ENCODE measurements around the gene RCC1.
A peak's percentile ranks its signal among the peaks of the same experiment; 100 is the strongest.
"Not testable (repeated sequence)": the region's sequence is repeated elsewhere in the genome, so short reads cannot be mapped to it uniquely, and the experiment has no call there.

Gene RCC1

DNA sequence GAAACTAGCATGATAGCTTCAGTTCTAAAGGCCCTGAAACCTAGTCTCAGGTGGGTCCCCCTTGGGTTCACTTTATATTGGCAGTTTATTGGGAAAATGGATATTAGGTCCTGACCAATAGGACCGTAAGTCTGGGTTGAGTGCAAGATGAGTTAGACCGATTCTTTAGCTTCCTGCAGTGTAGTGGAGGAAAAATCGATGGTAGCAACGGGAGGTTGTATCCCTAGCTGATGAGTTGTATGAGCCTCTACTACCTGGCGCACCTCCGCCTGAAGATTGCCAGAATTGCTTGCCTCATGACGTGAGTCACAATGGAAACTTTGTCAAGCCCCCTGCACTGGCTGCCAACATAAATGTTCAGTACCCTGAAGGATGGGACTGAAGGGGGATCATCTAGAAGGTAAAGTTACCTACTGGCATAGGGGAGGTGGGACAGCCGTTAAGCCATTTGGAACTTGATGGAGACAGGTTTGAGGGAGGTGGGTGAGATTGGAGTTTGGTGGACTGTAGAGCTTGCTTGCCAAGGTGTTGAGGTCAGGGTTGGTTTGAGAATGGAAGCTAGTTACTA is 3.9 kb downstream of the RCC1 start:
- no peak for DNase-seq
- intact Hi-C loops (cut with DNase I): loop anchor here (5.0 kb wide), 1 partner anchor 262 kb away; no protein-coding TSS in a partner anchor

DNA sequence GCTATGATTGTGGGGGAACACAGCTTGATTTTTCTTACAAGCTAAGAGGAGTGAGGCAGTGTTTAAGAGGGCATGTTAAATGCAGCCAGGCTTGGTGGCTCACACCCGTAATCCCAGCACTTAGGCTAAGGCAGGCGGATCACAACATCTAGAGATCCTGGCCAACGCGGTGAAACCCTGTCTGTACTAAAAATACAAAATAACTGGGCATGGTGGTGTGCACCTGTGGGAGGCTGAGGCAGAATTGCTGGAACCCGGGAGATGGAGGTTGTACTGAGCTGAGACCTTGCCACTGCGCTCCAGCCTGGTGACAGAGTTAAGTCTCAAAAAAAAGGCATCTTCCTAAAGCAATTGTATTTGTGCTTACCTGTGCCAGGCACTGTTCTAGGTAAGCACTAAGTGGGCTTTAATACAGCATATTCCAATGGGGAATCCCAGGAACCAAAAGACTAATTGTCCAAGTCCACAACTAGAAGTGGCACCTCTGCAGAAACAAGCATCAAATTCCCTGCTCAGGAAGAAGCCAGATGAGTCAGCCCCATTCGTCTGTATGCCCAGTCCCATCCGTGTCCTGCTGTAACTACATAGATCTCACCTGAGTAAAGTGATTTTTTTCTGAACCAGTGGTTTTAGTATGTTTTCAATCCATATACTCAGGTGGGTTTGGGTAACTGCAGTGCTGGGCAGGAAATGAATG is 4.6 kb downstream of the RCC1 start:
- DNase-seq: no peak
- intact Hi-C loops (cut with DNase I): no loop called here

- no peak for DNase-seq
- intact Hi-C loops (cut with DNase I): no loop called here
These were observed 5.2 kb downstream of the RCC1 start for GRCh38 chr1:28510970-28511440.

DNA sequence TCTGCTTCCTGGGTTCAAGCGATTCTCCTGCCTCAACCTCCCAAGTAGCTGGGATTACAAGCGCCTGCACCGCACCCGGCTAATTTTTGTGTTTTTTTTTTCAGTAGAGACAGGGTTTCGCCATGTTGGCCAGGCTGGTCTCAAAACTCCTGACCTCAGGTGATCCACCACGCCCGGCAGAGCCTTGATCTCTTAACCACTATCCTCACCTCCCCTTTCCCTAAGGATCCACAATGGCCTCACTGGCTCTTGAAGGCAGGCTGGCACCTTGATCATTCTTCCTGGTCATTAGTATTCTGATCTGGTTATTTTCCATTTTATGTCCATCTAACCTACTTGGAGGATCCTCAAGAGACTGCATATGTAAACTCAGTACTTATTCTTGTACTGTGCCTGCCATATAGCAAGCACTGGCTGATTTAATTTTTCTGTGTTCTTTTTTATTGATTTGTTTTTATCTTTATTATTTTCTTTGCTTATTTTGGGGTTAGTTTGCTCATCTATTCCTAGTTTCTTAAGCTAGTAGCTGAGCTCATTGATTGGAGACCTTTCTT is 6.3 kb downstream of the RCC1 start:
- intact Hi-C loops (cut with DNase I): no loop called here
- DNase-seq: no peak

- intact Hi-C loops (cut with DNase I); DNase-seq: not testable (repeated sequence)
These were observed 8.6 kb downstream of the RCC1 start for GRCh38 chr1:28514445-28514933.

GRCh38 chr1:28516518-28516956 is 10.7 kb downstream of the RCC1 start:
- intact Hi-C loops (cut with DNase I): loop anchor here (2.0 to 5.0 kb wide), 3 partner anchors 36 to 86 kb away; partner anchors contain the start of gene TRNAU1AP
- no peak for DNase-seq

DNA sequence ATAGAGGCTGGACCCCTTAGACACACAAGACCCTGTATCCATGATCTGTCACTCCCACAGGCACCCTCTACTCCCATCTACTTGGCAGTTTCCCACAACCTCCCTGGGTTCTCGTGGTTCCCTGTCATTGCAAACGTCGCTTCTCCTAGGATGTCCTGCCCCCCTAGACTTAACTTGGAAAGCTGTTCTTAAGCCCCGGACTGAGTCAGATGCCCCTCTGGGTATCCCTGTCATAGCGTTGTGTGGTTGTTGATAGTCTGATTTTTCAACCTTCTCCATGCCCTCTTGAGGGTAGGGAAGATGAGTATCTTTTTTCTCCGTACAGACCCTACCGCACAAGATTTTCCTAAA is 11.8 kb downstream of the RCC1 start:
- intact Hi-C loops (cut with DNase I): loop anchor here (2.0 to 5.0 kb wide), 3 partner anchors 35 to 85 kb away; partner anchors contain the start of gene TRNAU1AP
- peak in 3 of 42 donors; percentile 4 to 33 (median 23) for DNase-seq

- DNase-seq: peak; percentile 77 to 96 (median 89)
- intact Hi-C loops (cut with DNase I): loop anchor here (2.0 to 5.0 kb wide), 3 partner anchors 34 to 85 kb away; partner anchors contain the start of gene TRNAU1AP
These were observed 12.3 kb downstream of the RCC1 start for GRCh38 chr1:28518000-28518744.

DNA sequence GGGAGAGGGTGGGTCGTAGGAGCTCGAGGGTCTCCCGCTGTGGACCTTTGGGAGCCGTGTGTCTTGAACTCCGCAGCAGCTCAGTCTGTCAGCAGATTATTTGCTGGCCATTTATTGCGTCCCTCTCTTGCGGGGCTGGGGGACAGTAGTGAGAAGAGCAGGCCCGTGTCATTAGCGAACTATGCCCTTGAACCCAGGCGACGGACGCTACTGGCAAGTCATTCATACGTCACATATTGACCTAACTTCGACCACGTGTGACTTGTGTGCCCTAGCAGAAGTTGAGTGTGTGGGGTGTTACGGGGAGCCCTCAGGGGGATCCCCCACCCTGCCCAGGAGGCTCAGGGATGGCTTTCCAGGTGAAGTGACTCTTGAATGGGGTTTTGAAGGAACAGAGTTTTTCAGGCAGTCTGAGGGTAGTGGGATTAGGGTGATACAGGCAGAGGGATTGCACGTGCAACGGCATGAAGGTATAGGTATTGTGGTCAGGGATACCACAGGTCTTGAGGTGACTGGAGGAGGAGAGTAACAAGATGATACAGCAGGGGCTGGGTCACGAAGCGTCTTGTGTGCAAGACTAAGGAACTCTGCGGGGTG is 13.0 kb downstream of the RCC1 start:
- DNase-seq: no peak
- intact Hi-C loops (cut with DNase I): loop anchor here (5.0 kb wide), 2 partner anchors 33 to 63 kb away; partner anchors contain the start of gene TRNAU1AP

- no peak for DNase-seq
- intact Hi-C loops (cut with DNase I): loop anchor here (5.0 kb wide), 2 partner anchors 32 to 62 kb away; partner anchors contain the start of gene TRNAU1AP
These were observed 14.3 kb downstream of the RCC1 start for GRCh38 chr1:28519946-28520725.

GRCh38 chr1:28520796-28521195 is 15.0 kb downstream of the RCC1 start:
- intact Hi-C loops (cut with DNase I); DNase-seq: not testable (repeated sequence)

DNA sequence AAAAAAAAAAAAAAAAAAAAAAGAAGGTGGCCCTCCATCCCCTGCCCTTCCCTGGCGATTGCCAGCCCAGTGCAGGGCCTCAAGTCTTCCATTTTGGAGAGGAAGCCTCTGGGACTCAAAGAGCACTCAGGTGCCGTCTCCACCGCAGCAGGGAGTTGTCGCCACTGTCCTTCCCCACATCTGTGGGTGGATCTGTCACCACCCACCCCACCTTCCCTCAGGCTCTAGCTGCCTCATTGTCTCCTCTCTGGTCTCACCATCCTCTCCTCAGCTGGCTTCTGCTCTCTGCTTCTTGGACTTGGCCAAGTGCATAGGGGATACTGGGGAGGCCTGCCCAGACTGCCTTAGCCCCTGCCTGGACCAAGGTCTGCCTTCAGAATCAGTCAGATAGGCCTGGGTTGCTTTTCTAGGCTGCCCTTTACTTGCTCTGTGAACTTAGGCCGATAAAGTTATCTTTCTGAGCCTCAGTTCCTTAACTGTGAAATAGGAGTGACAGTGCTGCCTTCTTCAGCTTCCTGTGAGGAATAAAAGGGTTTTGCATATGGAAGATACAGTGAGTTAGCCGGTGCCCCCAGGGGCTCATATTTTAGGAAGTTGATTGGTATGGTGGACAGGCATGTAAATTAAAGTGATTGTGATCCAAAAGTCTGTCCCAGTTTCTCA is 15.8 kb downstream of the RCC1 start:
- no peak for DNase-seq
- intact Hi-C loops (cut with DNase I): no loop called here

GRCh38 chr1:28522537-28522936 is 16.7 kb downstream of the RCC1 start:
- DNase-seq; intact Hi-C loops (cut with DNase I): not testable (repeated sequence)

DNA sequence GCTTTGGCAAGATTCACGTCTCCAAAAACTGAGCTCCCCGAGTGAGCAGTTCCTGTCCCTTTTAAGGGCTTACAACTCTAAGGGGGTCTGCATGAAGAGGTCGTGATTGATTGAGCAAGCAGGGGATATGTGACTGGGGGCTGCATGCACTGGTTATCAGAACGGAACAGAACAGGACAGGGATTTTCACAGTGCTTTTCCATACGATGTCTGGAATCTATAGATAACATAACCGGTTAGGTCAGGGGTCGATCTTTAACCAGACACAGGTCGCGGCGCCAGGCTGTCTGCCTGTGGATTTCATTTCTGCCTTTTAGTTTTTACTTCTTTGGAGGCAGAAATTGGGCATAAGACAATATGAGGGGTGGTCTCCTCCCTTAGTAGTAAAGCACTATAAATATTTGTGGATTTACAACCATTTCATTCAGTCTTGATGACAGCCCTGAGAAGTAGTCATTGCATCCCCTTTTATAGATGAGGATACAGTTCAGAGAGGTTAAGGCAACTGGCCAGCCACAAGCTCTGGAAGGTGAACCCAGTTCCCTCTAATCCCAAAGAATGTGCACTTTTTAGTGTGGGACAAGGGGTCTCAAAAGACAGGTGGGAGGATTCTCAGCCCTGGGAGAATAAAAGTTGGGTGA is 19.3 kb downstream of the RCC1 start:
- DNase-seq; intact Hi-C loops (cut with DNase I): not testable (repeated sequence)

DNA sequence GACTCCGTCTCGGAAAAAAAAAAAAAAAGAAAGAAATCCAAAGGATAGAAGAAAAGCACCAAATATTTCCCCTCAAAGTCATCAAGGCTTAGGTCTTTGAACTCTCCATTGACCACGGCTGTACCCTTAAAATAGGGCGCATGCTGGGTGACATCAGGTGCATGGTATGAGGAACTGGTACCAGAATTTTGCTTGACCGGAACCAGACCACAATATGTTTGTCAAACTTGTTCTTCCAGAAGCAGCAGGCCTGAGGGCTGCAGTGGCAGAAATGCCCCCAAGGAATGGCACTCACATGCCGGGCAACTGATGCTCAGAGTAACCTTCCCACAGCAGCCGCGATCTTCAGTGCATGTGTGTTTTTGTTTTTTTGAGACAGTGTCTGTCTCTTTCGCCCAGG is 21.0 kb downstream of the RCC1 start:
- intact Hi-C loops (cut with DNase I): no loop called here
- no peak for DNase-seq

GRCh38 chr1:28530456-28530855 is 24.6 kb downstream of the RCC1 start:
- no peak for DNase-seq
- intact Hi-C loops (cut with DNase I): no loop called here

GRCh38 chr1:28534671-28535070 is 28.8 kb downstream of the RCC1 start:
- intact Hi-C loops (cut with DNase I): no loop called here
- DNase-seq: no peak

All from head of caudate nucleus (tissue), 42 donors.